Measurements from ENCODE around the gene NTNG1.

Gene NTNG1

GRCh38 chr1:107394301-107394700, 253.5 kb downstream of the NTNG1 start:
- DNase-seq (ENCODE audit: low read depth in 1 of 2, low spot score in 1 of 2), result no peak

GRCh38 chr1:107401704-107402103, 260.9 kb downstream of the NTNG1 start:
- DNase-seq (ENCODE audit: low read depth in 1 of 2, low spot score in 1 of 2), result no peak

GRCh38 chr1:107404756-107405155, 263.9 kb downstream of the NTNG1 start:
- DNase-seq (ENCODE audit: low read depth in 1 of 2, low spot score in 1 of 2), result no peak

GRCh38 chr1:107405236-107405635, 264.4 kb downstream of the NTNG1 start:
- DNase-seq (ENCODE audit: low read depth in 1 of 2, low spot score in 1 of 2), result no peak

- no peak for DNase-seq (ENCODE audit: low read depth in 1 of 2, low spot score in 1 of 2)
Observed at GRCh38 chr1:107407011-107407410, 266.2 kb downstream of the NTNG1 start.

GRCh38 chr1:107413546-107413945, 272.7 kb downstream of the NTNG1 start:
- no peak for DNase-seq (ENCODE audit: low read depth in 1 of 2, low spot score in 1 of 2)

GRCh38 chr1:107413951-107414350, 273.1 kb downstream of the NTNG1 start:
- DNase-seq (ENCODE audit: low read depth in 1 of 2, low spot score in 1 of 2), result no peak

- no peak for DNase-seq (ENCODE audit: low read depth in 1 of 2, low spot score in 1 of 2)
Observed at GRCh38 chr1:107414550-107414949, 273.7 kb downstream of the NTNG1 start.

GRCh38 chr1:107415241-107415640, 274.4 kb downstream of the NTNG1 start:
- no peak for DNase-seq (ENCODE audit: low read depth in 1 of 2, low spot score in 1 of 2)

- no peak for DNase-seq (ENCODE audit: low read depth in 1 of 2, low spot score in 1 of 2)
Observed at GRCh38 chr1:107419003-107419402, 278.2 kb downstream of the NTNG1 start.

GRCh38 chr1:107422901-107423300, 282.1 kb downstream of the NTNG1 start:
- DNase-seq (ENCODE audit: low read depth in 1 of 2, low spot score in 1 of 2), result no peak

GRCh38 chr1:107430540-107431228, 289.8 kb downstream of the NTNG1 start:
- no peak for DNase-seq (ENCODE audit: low read depth in 1 of 2, low spot score in 1 of 2)

GRCh38 chr1:107432108-107432507, 291.3 kb downstream of the NTNG1 start:
- no peak for DNase-seq (ENCODE audit: low read depth in 1 of 2, low spot score in 1 of 2)

GRCh38 chr1:107433068-107433467, 292.2 kb downstream of the NTNG1 start:
- DNase-seq (ENCODE audit: low read depth in 1 of 2, low spot score in 1 of 2), result no peak

GRCh38 chr1:107433635-107434360, 293.0 kb downstream of the NTNG1 start:
- DNase-seq (ENCODE audit: low read depth in 1 of 2, low spot score in 1 of 2), result no peak

GRCh38 chr1:107434361-107434693, 293.5 kb downstream of the NTNG1 start:
- DNase-seq (ENCODE audit: low read depth in 1 of 2, low spot score in 1 of 2), result no peak

- DNase-seq (ENCODE audit: low read depth in 1 of 2, low spot score in 1 of 2), result no peak
Observed at GRCh38 chr1:107436552-107437241, 295.9 kb downstream of the NTNG1 start.

- DNase-seq (ENCODE audit: low read depth in 1 of 2, low spot score in 1 of 2), result no peak
Observed at GRCh38 chr1:107439567-107439966, 298.7 kb downstream of the NTNG1 start.

GRCh38 chr1:107442551-107442950, 301.7 kb downstream of the NTNG1 start:
- no peak for DNase-seq (ENCODE audit: low read depth in 1 of 2, low spot score in 1 of 2)

GRCh38 chr1:107443027-107443426, 302.2 kb downstream of the NTNG1 start:
- DNase-seq (ENCODE audit: low read depth in 1 of 2, low spot score in 1 of 2), result no peak

- DNase-seq (ENCODE audit: low read depth in 1 of 2, low spot score in 1 of 2), result no peak
Observed at GRCh38 chr1:107443860-107444259, 303.0 kb downstream of the NTNG1 start.

GRCh38 chr1:107444302-107444701, 303.5 kb downstream of the NTNG1 start:
- no peak for DNase-seq (ENCODE audit: low read depth in 1 of 2, low spot score in 1 of 2)
